Pancreas (tissue), 10 donors: ENCODE results near the gene ZBTB46. TPM values are rescaled to one million over a fixed set of nuclear protein-coding genes. Genes with fewer than 3 reads are reported as not detected.

Experiments used
- ATAC-seq, 4 donors: fragments of 200-7000 bp; cut with Tn5 transposase; one replicate each; pipeline versions ENCODE4 v1.8.0 to v1.9.1; 2020; ENCODE audit warnings: mild to moderate bottlenecking in 4 of 4, moderate library complexity in 4 of 4
- DNase-seq, 6 donors: peaks; one replicate each; pipeline ENCODE4 v3.0.0-alpha.2; 2020
- FAIRE-seq: peaks from 2 replicates; lab custom pipeline; 2012; peaks lifted over from hg19 to GRCh38; lab: Jason Lieb, UNC
- H3K27ac ChIP-seq, 4 donors: fragments of 200-600 bp; sonication (generic); 1 replicate in 3 of 4; 2 replicates in 1 of 4; pipeline versions ENCODE4 v1.5.0 to v1.8.0; 2020
- H3K27me3 ChIP-seq, 4 donors: fragments of 200-600 bp; one replicate each; pipeline ENCODE4 v1.8.0; 2021
- H3K36me3 ChIP-seq, 3 donors: fragments of 200-600 bp; sonication (generic) in 1 of 3; one replicate each; pipeline versions ENCODE4 v1.5.0 to v1.8.0; 2020 to 2021
- H3K4me1 ChIP-seq, 3 donors: fragments of 200-600 bp; one replicate each; pipeline ENCODE4 v1.8.0; 2021
- H3K4me3 ChIP-seq, 4 donors: fragments of 200-600 bp; sonication (generic) in 2 of 4; one replicate each; pipeline versions ENCODE4 v1.5.0 to v1.8.0; 2020 to 2021
- H3K9me3 ChIP-seq, 4 donors: fragments of 200-600 bp; one replicate each; pipeline ENCODE4 v1.8.0; 2021
- CTCF ChIP-seq, 4 donors: fragments of 200-600 bp; sonication (generic) in 3 of 4; IDR thresholded peaks; one replicate each; pipeline versions ENCODE4 v1.5.0 to v1.8.0; 2021; ENCODE audit warnings: antibody characterized with exemption in 4 of 4
- WGBS, 2 donors: extraction: QIAGEN DNeasy Blood & Tissue Kit; methylation state at CpG; one replicate each; pipeline ENCODE4 v1.1.7; 2013; 5-methylcytosine and 5-hydroxymethylcytosine counted together
- intact Hi-C, 3 donors: fragments of 100-400 bp; cut with DNase I; formaldehyde crosslinking; loops; one replicate each; pipeline versions ENCODE4 v1.11.1 to v1.14.2; 2022
- polyA plus RNA-seq, 2 donors: library from polyadenylated mRNA; stranded (reverse); fragments of 200-250 nt; gene quantifications; one replicate each; pipeline ENCODE4 v1.2.3, GENCODE V29; 2013
- total RNA-seq, 6 donors: library from RNA; stranded (reverse); fragmentation: NEBNext Ultra II Directional in 4 of 6; extraction: Animal tissue kit (Norgen Biotek cat#: 25700) in 4 of 6; gene quantifications; one replicate each; pipeline versions ENCODE4 v1.2.1 to v1.2.4, GENCODE V29; 2021 to 2023
- donor health status: healthy with polysubstance abuse.
- donor health status: DM: no; HTN: no; CAD: no; lungs with moderate emphysema.
- donor health status: DM: no; HTN: no; CAD: no.
- donor health status: control.
- donor health status: control.
- donor health status: Bipolar disorder and iron deficiency.
- donor health status: DM: yes; HTN: yes; CAD: no.
- donor health status: DM: no; HTN: no; CAD: no.
- donor health status: DM: no; HTN: no; CAD: no.
- donor health status: DM: yes; HTN: yes; CAD: no.

The ZBTB46 gene
- total and polyA plus RNA-seq, 8 donors: 2.2 to 7.4 (median 3.0) TPM

- intact Hi-C loops: no loop called here
Observed at GRCh38 chr20:63694584-63695423, 136.3 kb downstream of the ZBTB46 start.

GRCh38 chr20:63693733-63694583 is 137.1 kb downstream of the ZBTB46 start:
- WGBS, 2 donors: 86 to 92% methylated on average over 21 of the region's 21 CpGs
- ATAC-seq (no peak), DNase-seq (peak in 2 of 6 donors; percentile 39 to 45), FAIRE-seq (no peak)
- no peak for TF ChIP-seq CTCF (IDR thresholded peaks at IDR 0.05)
- no peaks in the 10 kb centered on the region for H3K27me3 ChIP-seq
- H3K4me3 ChIP-seq: no peak overlapping the region
- intact Hi-C loops: no loop called here
- H3K4me1 ChIP-seq: peaks cover 0 to 12% (median 0%) of the 10 kb centered on the region in 3 donors
- no peak overlapping the region for H3K27ac ChIP-seq
- H3K36me3 ChIP-seq: no peaks in the 10 kb centered on the region
- no peaks in the 10 kb centered on the region for H3K9me3 ChIP-seq

More at GRCh38 chr20:63694584-63695423, 136.3 kb downstream of the ZBTB46 start:
- H3K4me1 ChIP-seq: peaks cover 0 to 12% (median 0%) of the 10 kb centered on the region in 3 donors
- H3K4me3 ChIP-seq: no peak overlapping the region
- FAIRE-seq: no peak
- TF ChIP-seq CTCF (IDR thresholded peaks at IDR 0.05): no peak
- ATAC-seq: no peak
- no peaks in the 10 kb centered on the region for H3K36me3 ChIP-seq
- WGBS, 2 donors: 93 to 94% methylated on average over 36 to 37 of the region's 37 CpGs
- no peaks in the 10 kb centered on the region for H3K9me3 ChIP-seq
- peak in 2 of 6 donors; percentile 44 to 84 for DNase-seq
- H3K27ac ChIP-seq: no peak overlapping the region
- H3K27me3 ChIP-seq: no peaks in the 10 kb centered on the region

Other genes with a start within 250 kb of the ZBTB46 start
- gene GMEB2, start 204.2 kb downstream of the ZBTB46 start, total RNA-seq: 1 to 10 TPM; 4.1 to 8.2 (median 5.2) TPM
- gene GMEB2, start 204.2 kb downstream of the ZBTB46 start, polyA plus RNA-seq: 10 to 100 TPM in 1 of 2 donors, 1 to 10 TPM in 1; 8.8 to 10.4 TPM
- 10 to 100 TPM in 2 of 6 donors, 1 to 10 TPM in 4; 4.4 to 13.1 (median 7.9) TPM for gene STMN3, start 177.8 kb downstream of the ZBTB46 start, total RNA-seq
- 10 to 100 TPM; 17.4 to 37.8 TPM for gene STMN3, start 177.8 kb downstream of the ZBTB46 start, polyA plus RNA-seq
- gene RTEL1, start 173.0 kb downstream of the ZBTB46 start, total RNA-seq: 10 to 100 TPM; 10.5 to 19.2 (median 13.9) TPM
- gene RTEL1, start 173.0 kb downstream of the ZBTB46 start, polyA plus RNA-seq: 10 to 100 TPM; 28.4 to 36.6 TPM
- 1 to 10 TPM in 4 of 6 donors, under 1 TPM in 2; 0.31 to 2.7 (median 1.7) TPM for gene TNFRSF6B, start 134.6 kb downstream of the ZBTB46 start, total RNA-seq
- gene TNFRSF6B, start 134.6 kb downstream of the ZBTB46 start, polyA plus RNA-seq: 10 to 100 TPM; 14.0 to 31.0 TPM
- 10 to 100 TPM; 13.9 to 27.0 (median 18.9) TPM for gene ARFRP1, start 123.3 kb downstream of the ZBTB46 start, total RNA-seq
- 10 to 100 TPM; 45.1 to 47.7 TPM for gene ARFRP1, start 123.3 kb downstream of the ZBTB46 start, polyA plus RNA-seq
- 10 to 100 TPM in 4 of 6 donors, 1 to 10 TPM in 2; 9.3 to 15.8 (median 11.1) TPM for gene ZGPAT, start 123.2 kb downstream of the ZBTB46 start, total RNA-seq
- 10 to 100 TPM; 42.6 to 61.6 TPM for gene ZGPAT, start 123.2 kb downstream of the ZBTB46 start, polyA plus RNA-seq
- gene LIME1, start 94.6 kb downstream of the ZBTB46 start, total RNA-seq: 1 to 10 TPM; 2.6 to 6.0 (median 3.1) TPM
- 10 to 100 TPM; 44.6 to 46.6 TPM for gene LIME1, start 94.6 kb downstream of the ZBTB46 start, polyA plus RNA-seq
- 10 to 100 TPM; 25.8 to 44.2 (median 30.6) TPM for gene SLC2A4RG, start 91.5 kb downstream of the ZBTB46 start, total RNA-seq
- gene SLC2A4RG, start 91.5 kb downstream of the ZBTB46 start, polyA plus RNA-seq: 10 to 100 TPM; 63.2 to 67.1 TPM
- gene ABHD16B, start 30.2 kb upstream of the ZBTB46 start, total RNA-seq: not detected
- under 1 TPM; 0.12 to 0.53 TPM for gene ABHD16B, start 30.2 kb upstream of the ZBTB46 start, polyA plus RNA-seq
- gene TPD52L2, start 34.0 kb upstream of the ZBTB46 start, total RNA-seq: 10 to 100 TPM; 16.3 to 35.0 (median 22.3) TPM
- gene TPD52L2, start 34.0 kb upstream of the ZBTB46 start, polyA plus RNA-seq: 10 to 100 TPM; 33.8 to 47.3 TPM
- gene DNAJC5, start 63.9 kb upstream of the ZBTB46 start, total RNA-seq: 10 to 100 TPM; 25.0 to 31.5 (median 29.2) TPM
- gene DNAJC5, start 63.9 kb upstream of the ZBTB46 start, polyA plus RNA-seq: 10 to 100 TPM; 20.1 to 23.3 TPM
- 10 to 100 TPM; 13.9 to 23.1 (median 17.2) TPM for gene UCKL1, start 125.2 kb upstream of the ZBTB46 start, total RNA-seq
- 10 to 100 TPM; 67.8 to 84.7 TPM for gene UCKL1, start 125.2 kb upstream of the ZBTB46 start, polyA plus RNA-seq
- gene ZNF512B, start 138.7 kb upstream of the ZBTB46 start, total RNA-seq: 10 to 100 TPM in 3 of 6 donors, 1 to 10 TPM in 3; 8.5 to 12.8 (median 9.8) TPM
- 10 to 100 TPM; 12.8 to 22.0 TPM for gene ZNF512B, start 138.7 kb upstream of the ZBTB46 start, polyA plus RNA-seq
- 1 to 10 TPM; 1.3 to 5.2 (median 3.1) TPM for gene SAMD10, start 148.4 kb upstream of the ZBTB46 start, total RNA-seq
- 1 to 10 TPM; 5.6 to 7.3 TPM for gene SAMD10, start 148.4 kb upstream of the ZBTB46 start, polyA plus RNA-seq
- 10 to 100 TPM; 27.2 to 39.4 (median 32.2) TPM for gene PRPF6, start 149.9 kb upstream of the ZBTB46 start, total RNA-seq
- gene PRPF6, start 149.9 kb upstream of the ZBTB46 start, polyA plus RNA-seq: 10 to 100 TPM; 35.7 to 49.2 TPM
- 1 to 10 TPM in 1 of 6 donors, under 1 TPM in 5; 0.31 to 1.0 (median 0.70) TPM for gene C20orf204, start 204.9 kb upstream of the ZBTB46 start, total RNA-seq
- gene C20orf204, start 204.9 kb upstream of the ZBTB46 start, polyA plus RNA-seq: 1 to 10 TPM; 2.4 to 3.7 TPM
- gene SOX18, start 218.4 kb upstream of the ZBTB46 start, total RNA-seq: 1 to 10 TPM; 3.7 to 9.1 (median 5.2) TPM
- 1 to 10 TPM; 6.1 to 6.4 TPM for gene SOX18, start 218.4 kb upstream of the ZBTB46 start, polyA plus RNA-seq
- 10 to 100 TPM; 11.6 to 24.5 (median 13.9) TPM for gene TCEA2, start 231.9 kb upstream of the ZBTB46 start, total RNA-seq
- gene TCEA2, start 231.9 kb upstream of the ZBTB46 start, polyA plus RNA-seq: 10 to 100 TPM; 35.7 to 52.9 TPM
- 10 to 100 TPM in 1 of 6 donors, 1 to 10 TPM in 5; 3.2 to 11.9 (median 4.1) TPM for gene RGS19, start 248.3 kb upstream of the ZBTB46 start, total RNA-seq
- 1 to 10 TPM; 7.5 to 8.9 TPM for gene RGS19, start 248.3 kb upstream of the ZBTB46 start, polyA plus RNA-seq
- gene OPRL1, start 248.8 kb upstream of the ZBTB46 start, total RNA-seq: 1 to 10 TPM in 3 of 6 donors, under 1 TPM in 3; 0.25 to 2.2 (median 1.1) TPM
- gene OPRL1, start 248.8 kb upstream of the ZBTB46 start, polyA plus RNA-seq: under 1 TPM; 0.49 to 0.94 TPM